ENCODE results near the gene CRP. TPM values are rescaled to one million over a fixed set of nuclear protein-coding genes. Genes with fewer than 3 reads are reported as not detected.
A peak's percentile ranks its signal among the peaks of the same experiment; 100 is the strongest.
"Not testable (repeated sequence)": the region's sequence is repeated elsewhere in the genome, so short reads cannot be mapped to it uniquely, and the experiment has no call there.

CRP gene
- total RNA-seq, 1 donor from 2014 or later: not detected

- DNase-seq (ENCODE audit: extremely low read depth, low read depth, low spot score): no peak
Observed at GRCh38 chr1:159700312-159700711, 14.1 kb downstream of the CRP start.

GRCh38 chr1:159699653-159700052, 14.7 kb downstream of the CRP start:
- DNase-seq (ENCODE audit: extremely low read depth, low read depth, low spot score): no peak

GRCh38 chr1:159699246-159699645, 15.1 kb downstream of the CRP start:
- no peak for DNase-seq (ENCODE audit: extremely low read depth, low read depth, low spot score)

GRCh38 chr1:159687511-159687910, 26.9 kb downstream of the CRP start:
- no peak for DNase-seq (ENCODE audit: extremely low read depth, low read depth, low spot score)

GRCh38 chr1:159686599-159687299, 27.6 kb downstream of the CRP start:
- no peak for DNase-seq (ENCODE audit: extremely low read depth, low read depth, low spot score)

- peak; percentile 45 for DNase-seq (ENCODE audit: extremely low read depth, low read depth, low spot score)
Observed at GRCh38 chr1:159678939-159679338, 35.5 kb downstream of the CRP start.

GRCh38 chr1:159675046-159675445, 39.3 kb downstream of the CRP start:
- DNase-seq (ENCODE audit: extremely low read depth, low read depth, low spot score): no peak

- not testable (repeated sequence) for DNase-seq (ENCODE audit: extremely low read depth, low read depth, low spot score)
Observed at GRCh38 chr1:159672390-159672789, 42.0 kb downstream of the CRP start.

- DNase-seq (ENCODE audit: extremely low read depth, low read depth, low spot score): no peak
Observed at GRCh38 chr1:159669338-159669737, 45.1 kb downstream of the CRP start.

- no peak for DNase-seq (ENCODE audit: extremely low read depth, low read depth, low spot score)
Observed at GRCh38 chr1:159668739-159669138, 45.6 kb downstream of the CRP start.

- DNase-seq (ENCODE audit: extremely low read depth, low read depth, low spot score): no peak
Observed at GRCh38 chr1:159664247-159664646, 50.1 kb downstream of the CRP start.

- no peak for DNase-seq (ENCODE audit: extremely low read depth, low read depth, low spot score)
Observed at GRCh38 chr1:159663552-159663951, 50.8 kb downstream of the CRP start.

Other genes starting within 250 kb of the CRP start
- gene OR10J5, start 178.6 kb downstream of the CRP start, total RNA-seq: not detected in 2 replicates
- gene APCS, start 126.8 kb downstream of the CRP start, total RNA-seq: not detected in 2 replicates
- gene DUSP23, start 66.4 kb upstream of the CRP start, total RNA-seq: 28.5 and 40.3 TPM in 2 replicates
- gene FCRL6, start 87.8 kb upstream of the CRP start, total RNA-seq: not detected in 2 replicates
- gene SLAMF8, start 112.3 kb upstream of the CRP start, total RNA-seq: not detected in 2 replicates
- gene VSIG8, start 148.1 kb upstream of the CRP start, total RNA-seq: 0.35 TPM in 1 of 2 replicates, not detected in the other
- 0.53 and 0.73 TPM in 2 replicates for gene CFAP45, start 185.6 kb upstream of the CRP start, total RNA-seq
- gene TAGLN2, start 210.9 kb upstream of the CRP start, total RNA-seq: 715 and 718 TPM in 2 replicates
- gene IGSF9, start 231.0 kb upstream of the CRP start, total RNA-seq: 0.05 and 0.06 TPM in 2 replicates
- gene SLAMF9, start 239.6 kb upstream of the CRP start, total RNA-seq: not detected in 2 replicates

All from glomerular endothelial cell (primary cell).